ENCODE measurements around the gene LRRC40. TPM values are rescaled to one million over a fixed set of nuclear protein-coding genes. Genes with fewer than 3 reads are reported as not detected.

The LRRC40 gene
- total RNA-seq, 1 experiment from 2014 or later = 13.4 TPM

- peak overlapping the region; percentile 78 for H3K4me2 ChIP-seq (ENCODE audit: low read length)
- RAD21 ChIA-PET (ENCODE audit: low non-redundant PET in 1 of 2, low total read pairs in 2 of 2, uncharacterized antibody in 2 of 2, unreplicated experiment in 2 of 2) = no interaction called here
- ATAC-seq (no peak), DNase-seq (ENCODE audit: low read depth, low spot score) (no peak)
- H3K9me2 ChIP-seq (ENCODE audit: insufficient read depth) = no peaks in the 10 kb centered on the region
- H3K9ac ChIP-seq (ENCODE audit: low read length) = peak overlapping the region; percentile 92
- peaks cover 0 to 5% of the 10 kb centered on the region in 2 experiments; a peak in 2 of 4 replicates for H3K36me3 ChIP-seq (ENCODE audit: control insufficient read depth in 1 of 2, insufficient read depth in 2 of 2, low read length in 2 of 2)
- H3K27ac ChIP-seq (ENCODE audit: low read depth, low read length) = no peak overlapping the region
- H3K9me3 ChIP-seq (ENCODE audit: control insufficient read depth in 1 of 2, insufficient read depth in 1 of 2, low read depth in 1 of 2, low read length in 2 of 2) = no peaks in the 10 kb centered on the region
- H2AFZ ChIP-seq (ENCODE audit: low read depth, low read length, poor library complexity, severe bottlenecking) = no peak overlapping the region
- POLR2A ChIA-PET = no interaction called here
- H3K79me2 ChIP-seq (ENCODE audit: insufficient read depth, low read length) = peaks cover 98% of the 10 kb centered on the region
- intact Hi-C loops (cut with micrococcal nuclease) = no loop called here
- H3K4me3 ChIP-seq (replicated peaks in 1 of 2; ENCODE audit: low read depth in 1 of 2, low read length in 2 of 2) = peak overlapping the region; percentile 85 to 92
- H4K20me1 ChIP-seq (ENCODE audit: insufficient read depth) = no peaks in the 10 kb centered on the region
- CTCF ChIA-PET = no interaction called here
- no peaks in the 10 kb centered on the region for H3K27me3 ChIP-seq (ENCODE audit: insufficient read depth, low read length)
- BruUV-seq (replicated peaks) = no TSS peak
- TF ChIP-seq JUND (IDR thresholded peaks at IDR 0.05) = no peak
- TF ChIP-seq, protein P1, sequence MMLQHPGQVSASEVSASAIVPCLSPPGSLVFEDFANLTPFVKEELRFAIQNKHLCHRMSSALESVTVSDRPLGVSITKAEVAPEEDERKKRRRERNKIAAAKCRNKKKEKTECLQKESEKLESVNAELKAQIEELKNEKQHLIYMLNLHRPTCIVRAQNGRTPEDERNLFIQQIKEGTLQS (IDR thresholded peaks at IDR 0.05) = no peak
- TF ChIP-seq CTCF (IDR thresholded peaks at IDR 0.05 in 2 of 3, conservative IDR thresholded peaks at IDR 0.05 in 1 of 3; ENCODE audit: borderline replicate concordance in 1 of 3, insufficient read depth in 1 of 3, low read depth in 2 of 3, low read length in 2 of 3) = no peak
- no peak for TF ChIP-seq POLR2AphosphoS5 (IDR thresholded peaks at IDR 0.05; ENCODE audit: low read depth, low read length)
- no peak for TF ChIP-seq CEBPB (IDR thresholded peaks at IDR 0.05; ENCODE audit: low read depth)
- no peak for TF ChIP-seq EGR1 (IDR thresholded peaks at IDR 0.05; ENCODE audit: low read depth)
- no peak for TF ChIP-seq ZFX (IDR thresholded peaks at IDR 0.05)
- TF ChIP-seq SP1 (IDR thresholded peaks at IDR 0.05; ENCODE audit: low read depth) = no peak
- TF ChIP-seq EZH2phosphoT487 (IDR thresholded peaks at IDR 0.05; ENCODE audit: borderline replicate concordance) = no peak
- H3K4me1 ChIP-seq (ENCODE audit: control insufficient read depth in 1 of 2, insufficient read depth in 2 of 2, low read length in 2 of 2) = peaks cover 9 to 17% of the 10 kb centered on the region in 2 experiments; a peak in 3 of 4 replicates
Measured at GRCh38 chr1:70204600-70204999, 779 bp downstream of the LRRC40 start.

DNA sequence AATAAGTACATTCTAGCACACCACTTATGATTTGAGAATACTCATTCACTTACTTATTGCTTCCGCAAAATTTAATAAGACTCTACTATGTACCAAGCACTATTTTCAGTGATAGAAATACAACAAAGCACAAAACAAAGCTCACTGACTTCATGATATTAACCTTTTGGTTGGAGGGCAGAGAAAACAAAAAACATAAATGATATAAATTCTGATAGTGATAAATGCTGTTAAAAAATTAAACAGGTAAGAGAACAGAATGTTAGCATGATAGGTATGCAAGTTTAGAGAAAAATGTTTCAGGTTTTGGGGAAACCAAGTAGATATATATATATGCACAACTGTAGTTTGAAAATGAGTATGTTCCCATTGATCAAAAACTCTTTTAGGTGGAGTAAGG is 1.2 kb downstream of the LRRC40 start:
- H3K79me2 ChIP-seq (ENCODE audit: insufficient read depth, low read length) = peaks cover 98% of the 10 kb centered on the region
- peak overlapping the region; percentile 78 for H3K4me2 ChIP-seq (ENCODE audit: low read length)
- peak overlapping the region; percentile 85 to 92 for H3K4me3 ChIP-seq (replicated peaks in 1 of 2; ENCODE audit: low read depth in 1 of 2, low read length in 2 of 2)
- DNase-seq (ENCODE audit: low read depth, low spot score) = no peak
- BruUV-seq (replicated peaks) = no TSS peak
- intact Hi-C loops (cut with micrococcal nuclease) = no loop called here
- ChIA-PET CTCF (no interaction called here), POLR2A (no interaction called here), RAD21 (ENCODE audit: low non-redundant PET in 1 of 2, low total read pairs in 2 of 2, uncharacterized antibody in 2 of 2, unreplicated experiment in 2 of 2) (no interaction called here)
- no peak overlapping the region for H3K27ac ChIP-seq (ENCODE audit: low read depth, low read length)
- ATAC-seq = no peak
- H3K9me3 ChIP-seq (ENCODE audit: control insufficient read depth in 1 of 2, insufficient read depth in 1 of 2, low read depth in 1 of 2, low read length in 2 of 2) = no peaks in the 10 kb centered on the region
- peaks cover 9 to 17% of the 10 kb centered on the region in 2 experiments; a peak in 3 of 4 replicates for H3K4me1 ChIP-seq (ENCODE audit: control insufficient read depth in 1 of 2, insufficient read depth in 2 of 2, low read length in 2 of 2)
- H4K20me1 ChIP-seq (ENCODE audit: insufficient read depth) = no peaks in the 10 kb centered on the region
- peak overlapping the region; percentile 92 for H3K9ac ChIP-seq (ENCODE audit: low read length)
- H2AFZ ChIP-seq (ENCODE audit: low read depth, low read length, poor library complexity, severe bottlenecking) = no peak overlapping the region
- H3K36me3 ChIP-seq (ENCODE audit: control insufficient read depth in 1 of 2, insufficient read depth in 2 of 2, low read length in 2 of 2) = peaks cover 0 to 5% of the 10 kb centered on the region in 2 experiments; a peak in 2 of 4 replicates
- H3K9me2 ChIP-seq (ENCODE audit: insufficient read depth) = no peaks in the 10 kb centered on the region
- TF ChIP-seq SRF (IDR thresholded peaks at IDR 0.05; ENCODE audit: low read depth) (no peak), EZH2phosphoT487 (IDR thresholded peaks at IDR 0.05; ENCODE audit: borderline replicate concordance) (no peak), POLR2A (IDR thresholded peaks at IDR 0.05; ENCODE audit: borderline replicate concordance, extremely low read depth, insufficient read depth, insufficient read length) (no peak), EGR1 (IDR thresholded peaks at IDR 0.05; ENCODE audit: low read depth) (no peak), POLR2AphosphoS5 (IDR thresholded peaks at IDR 0.05; ENCODE audit: low read depth, low read length) (no peak), ELF1 (IDR thresholded peaks at IDR 0.05; ENCODE audit: borderline replicate concordance, low read depth) (no peak)
- TF ChIP-seq, protein P2, sequence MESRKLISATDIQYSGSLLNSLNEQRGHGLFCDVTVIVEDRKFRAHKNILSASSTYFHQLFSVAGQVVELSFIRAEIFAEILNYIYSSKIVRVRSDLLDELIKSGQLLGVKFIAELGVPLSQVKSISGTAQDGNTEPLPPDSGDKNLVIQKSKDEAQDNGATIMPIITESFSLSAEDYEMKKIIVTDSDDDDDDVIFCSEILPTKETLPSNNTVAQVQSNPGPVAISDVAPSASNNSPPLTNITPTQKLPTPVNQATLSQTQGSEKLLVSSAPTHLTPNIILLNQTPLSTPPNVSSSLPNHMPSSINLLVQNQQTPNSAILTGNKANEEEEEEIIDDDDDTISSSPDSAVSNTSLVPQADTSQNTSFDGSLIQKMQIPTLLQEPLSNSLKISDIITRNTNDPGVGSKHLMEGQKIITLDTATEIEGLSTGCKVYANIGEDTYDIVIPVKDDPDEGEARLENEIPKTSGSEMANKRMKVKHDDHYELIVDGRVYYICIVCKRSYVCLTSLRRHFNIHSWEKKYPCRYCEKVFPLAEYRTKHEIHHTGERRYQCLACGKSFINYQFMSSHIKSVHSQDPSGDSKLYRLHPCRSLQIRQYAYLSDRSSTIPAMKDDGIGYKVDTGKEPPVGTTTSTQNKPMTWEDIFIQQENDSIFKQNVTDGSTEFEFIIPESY (IDR thresholded peaks at IDR 0.05; ENCODE audit: extremely low read depth, insufficient replicate concordance, low read length) = no peak
- H3K27me3 ChIP-seq (ENCODE audit: insufficient read depth, low read length) = no peaks in the 10 kb centered on the region
